IMR-90 (cell line): Measurements from ENCODE around the gene DNAJC27.

Experiments
- CEBPB ChIP-seq: IDR thresholded peaks from 2 replicates; pipeline ENCODE4 v1.6.1; 2012; ENCODE audit warnings: low read depth, low read length, improper control_type of control experiment
- CTCF ChIP-seq: conservative IDR thresholded peaks from 2 replicates; pipeline ENCODE4 v1.5.1; 2012; ENCODE audit warnings: mild to moderate bottlenecking, low read depth, low read length, improper control_type of control experiment
- ELK1 ChIP-seq: fragments of 150-350 bp; IDR thresholded peaks from 2 replicates; pipeline ENCODE4 v1.6.1; 2016; ENCODE audit warnings: low read depth, mild to moderate bottlenecking, low read length, moderate library complexity, borderline replicate concordance
- MAFK ChIP-seq: IDR thresholded peaks from 2 replicates; pipeline ENCODE4 v1.6.1; 2012; ENCODE audit warnings: low read depth, low read length, improper control_type of control experiment
- MAZ ChIP-seq: IDR thresholded peaks from 2 replicates; pipeline ENCODE4 v1.6.1; 2012; ENCODE audit warnings: low read depth, mild to moderate bottlenecking, low read length, improper control_type of control experiment, moderate library complexity, borderline replicate concordance
- POLR2A ChIP-seq: IDR thresholded peaks from 2 replicates; pipeline ENCODE4 v1.6.1; 2012; ENCODE audit warnings: mild to moderate bottlenecking, low read depth, low read length
- RAD21 ChIP-seq: IDR thresholded peaks from 2 replicates; pipeline ENCODE4 v1.6.1; 2012; ENCODE audit warnings: low read length, improper control_type of control experiment
- RCOR1 ChIP-seq: IDR thresholded peaks from 2 replicates; pipeline ENCODE4 v1.6.1; 2012; ENCODE audit warnings: mild to moderate bottlenecking, low read length, improper control_type of control experiment; ENCODE audit not compliant: insufficient replicate concordance
- RFX5 ChIP-seq: IDR thresholded peaks from 2 replicates; pipeline ENCODE4 v1.8.0; 2012; ENCODE audit warnings: low read depth, mild to moderate bottlenecking, low read length, moderate library complexity

DNA sequence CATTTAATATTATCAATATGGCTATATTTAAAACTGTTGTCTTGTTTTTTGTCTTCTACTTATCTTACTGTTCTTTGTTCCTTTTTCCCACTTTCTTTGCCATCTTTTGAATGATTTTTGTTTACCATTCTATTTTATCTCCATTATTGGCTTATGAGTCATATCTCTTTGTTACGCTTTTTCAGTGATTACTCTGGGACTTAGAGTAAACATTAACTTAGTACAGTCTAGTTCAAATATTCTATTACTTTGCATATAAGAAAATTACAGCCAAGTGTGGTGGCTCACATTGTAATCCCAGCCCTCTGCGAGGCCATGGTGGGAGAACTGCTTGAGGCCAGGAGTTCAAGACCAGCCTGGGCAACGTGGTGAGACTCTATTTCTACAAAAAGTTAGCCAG is 77.8 kb downstream of the DNAJC27 start:
- no peak for TF ChIP-seq CTCF
- TF ChIP-seq MAZ = no peak
- no peak for TF ChIP-seq POLR2A
- TF ChIP-seq MAFK = no peak
- no peak for TF ChIP-seq RFX5
- TF ChIP-seq ELK1 = no peak
- TF ChIP-seq CEBPB = no peak
- TF ChIP-seq RAD21 = no peak
- TF ChIP-seq RCOR1 = peak; percentile 47
